ENCODE measurements around the gene SLAMF9.

SLAMF9 gene

GRCh38 chr1:159929155-159930051 is 24.6 kb downstream of the SLAMF9 start:
- Mint-ChIP-seq H3K27me3 (peaks cover 4% of the 10 kb centered on the region), H3K4me3 (no peak overlapping the region), H3K9me3 (no peaks in the 10 kb centered on the region), H3K36me3 (peaks cover 2% of the 10 kb centered on the region), H3K27ac (no peak overlapping the region), H3K4me1 (peaks cover 21% of the 10 kb centered on the region)
- no peak for ATAC-seq (ENCODE audit: low read depth)
- no peak for DNase-seq (ENCODE audit: low spot score in 2 of 2)

- Mint-ChIP-seq H3K36me3 (peaks cover 5% of the 10 kb centered on the region), H3K27me3 (peaks cover 4% of the 10 kb centered on the region), H3K4me1 (peaks cover 24% of the 10 kb centered on the region), H3K4me3 (no peak overlapping the region), H3K9me3 (no peaks in the 10 kb centered on the region), H3K27ac (no peak overlapping the region)
- ATAC-seq (ENCODE audit: low read depth) (no peak), DNase-seq (ENCODE audit: low spot score in 2 of 2) (no peak)
These were observed 25.5 kb downstream of the SLAMF9 start for GRCh38 chr1:159928491-159929050.

GRCh38 chr1:159927849-159928431 is 26.1 kb downstream of the SLAMF9 start:
- H3K4me3 Mint-ChIP-seq, result no peak overlapping the region
- H3K36me3 Mint-ChIP-seq, result peaks cover 5% of the 10 kb centered on the region
- H3K27ac Mint-ChIP-seq, result no peak overlapping the region
- H3K9me3 Mint-ChIP-seq, result no peaks in the 10 kb centered on the region
- H3K4me1 Mint-ChIP-seq, result peaks cover 28% of the 10 kb centered on the region
- no peak for DNase-seq (ENCODE audit: low spot score in 2 of 2)
- H3K27me3 Mint-ChIP-seq, result peaks cover 4% of the 10 kb centered on the region
- no peak for ATAC-seq (ENCODE audit: low read depth)

DNA sequence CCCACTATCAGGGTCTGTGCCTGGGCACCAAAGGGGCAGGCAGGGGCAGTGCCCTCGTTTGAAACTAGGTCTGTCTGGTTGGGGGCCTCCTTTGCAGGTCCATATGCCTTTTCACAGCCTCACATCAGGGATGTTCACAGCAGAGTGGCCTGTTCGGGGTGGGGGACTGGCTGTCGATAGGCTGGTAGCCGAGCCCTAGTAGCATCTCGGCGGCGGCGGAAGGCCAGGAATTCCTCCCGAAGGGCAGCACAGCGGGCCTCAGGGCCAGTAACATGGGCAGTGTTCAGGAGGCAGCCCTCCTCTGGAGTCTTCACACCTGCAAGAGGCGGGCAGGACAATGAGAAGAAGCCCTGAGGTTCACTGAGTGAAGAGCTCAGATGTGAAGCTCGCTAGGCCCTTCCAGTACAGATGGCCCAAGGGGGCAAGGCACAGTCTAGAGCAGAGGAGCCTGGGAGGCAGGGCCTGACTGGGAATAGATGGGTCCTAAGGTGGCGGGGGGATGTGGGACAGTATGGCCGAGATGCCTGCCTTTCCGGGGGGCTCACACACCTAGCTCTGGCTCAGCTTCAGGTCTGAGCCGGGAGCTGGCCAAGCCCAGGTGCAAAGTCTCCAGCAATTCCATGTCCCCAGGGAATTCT is 26.7 kb downstream of the SLAMF9 start:
- H3K27ac Mint-ChIP-seq, result peak overlapping the region; percentile 100
- peaks cover 4% of the 10 kb centered on the region for H3K27me3 Mint-ChIP-seq

GRCh38 chr1:159925719-159926078 is 28.3 kb downstream of the SLAMF9 start:
- H3K27ac Mint-ChIP-seq, result peak overlapping the region; percentile 100
- ATAC-seq (ENCODE audit: low read depth), result no peak
- no peaks in the 10 kb centered on the region for H3K9me3 Mint-ChIP-seq
- H3K4me1 Mint-ChIP-seq, result peaks cover 47% of the 10 kb centered on the region
- peak overlapping the region; percentile 89 for H3K4me3 Mint-ChIP-seq
- H3K36me3 Mint-ChIP-seq, result peaks cover 7% of the 10 kb centered on the region
- no peak for DNase-seq (ENCODE audit: low spot score in 2 of 2)
- H3K27me3 Mint-ChIP-seq, result no peaks in the 10 kb centered on the region

More for the DNA sequence above, 26.7 kb downstream of the SLAMF9 start:
- DNase-seq (ENCODE audit: low spot score in 2 of 2) (no peak), ATAC-seq (ENCODE audit: low read depth) (no peak)
- Mint-ChIP-seq H3K4me1 (peaks cover 32% of the 10 kb centered on the region), H3K4me3 (no peak overlapping the region), H3K36me3 (peaks cover 5% of the 10 kb centered on the region), H3K9me3 (no peaks in the 10 kb centered on the region)

GRCh38 chr1:159924791-159925718 is 29.0 kb downstream of the SLAMF9 start, which contains the start of gene TAGLN2:
TAGLN2 (minus strand) TSS chr1:159925507; CDS start chr1:159920509, 4,998 bp downstream.
- Mint-ChIP-seq H3K27me3 (no peaks in the 10 kb centered on the region), H3K4me1 (peaks cover 49% of the 10 kb centered on the region), H3K4me3 (peak within 1 kb of the TSS; percentile 89), H3K27ac (peak within 1 kb of the TSS; percentile 100), H3K9me3 (no peaks in the 10 kb centered on the region), H3K36me3 (peaks cover 12% of the 10 kb centered on the region)
- ATAC-seq (ENCODE audit: low read depth) (peak; percentile 46), DNase-seq (ENCODE audit: low spot score in 2 of 2) (peak; percentile 92 to 95)

DNA sequence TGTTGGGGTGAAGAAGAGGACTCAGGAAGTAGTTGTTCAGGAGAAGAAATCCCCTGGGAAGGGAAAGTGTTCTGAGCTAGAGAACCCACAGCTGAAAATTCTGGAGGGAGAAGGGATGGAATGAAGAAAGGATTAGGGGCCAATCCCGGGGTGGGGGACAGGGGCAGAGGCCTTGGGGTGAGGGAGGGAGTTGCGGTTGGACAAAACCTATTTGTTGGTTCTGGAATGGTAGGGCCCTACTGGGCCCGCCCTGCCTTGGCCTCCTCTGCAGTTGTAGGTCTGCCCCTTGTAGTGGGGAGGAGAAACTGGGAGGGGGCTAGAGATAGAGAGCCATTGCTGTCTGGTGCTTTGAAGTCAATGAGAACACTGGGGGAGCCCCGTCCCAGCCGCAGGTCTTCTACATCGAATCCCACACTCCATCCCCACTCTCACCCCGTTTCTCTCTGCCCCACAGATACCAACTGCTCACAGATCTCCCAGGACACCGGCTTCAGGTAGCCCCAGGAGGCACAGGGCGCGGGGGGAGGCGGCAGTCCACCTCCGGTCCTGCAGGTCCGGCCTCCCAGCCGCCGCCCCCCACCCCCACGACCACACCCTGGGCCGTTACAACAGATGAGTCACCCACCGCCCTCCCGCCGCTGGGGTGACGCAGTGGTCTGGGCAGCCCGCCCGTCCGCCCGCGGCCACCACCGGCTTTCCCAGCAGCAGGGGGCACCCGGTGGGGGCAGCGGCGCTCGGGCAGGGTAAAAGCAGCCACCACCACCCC is 29.8 kb downstream of the SLAMF9 start:
- ATAC-seq (ENCODE audit: low read depth), result peak; percentile 18
- peak overlapping the region; percentile 100 for H3K27ac Mint-ChIP-seq
- peak; percentile 70 to 73 for DNase-seq (ENCODE audit: low spot score in 2 of 2)
- H3K4me1 Mint-ChIP-seq, result peaks cover 54% of the 10 kb centered on the region
- peak overlapping the region; percentile 89 for H3K4me3 Mint-ChIP-seq
- no peaks in the 10 kb centered on the region for H3K9me3 Mint-ChIP-seq
- H3K27me3 Mint-ChIP-seq, result no peaks in the 10 kb centered on the region
- H3K36me3 Mint-ChIP-seq, result peaks cover 17% of the 10 kb centered on the region

- ATAC-seq (ENCODE audit: low read depth) (peak; percentile 53), DNase-seq (ENCODE audit: low spot score in 2 of 2) (peak; percentile 88 to 90)
- Mint-ChIP-seq H3K27ac (peak overlapping the region; percentile 100), H3K27me3 (no peaks in the 10 kb centered on the region), H3K9me3 (no peaks in the 10 kb centered on the region), H3K4me1 (peaks cover 55% of the 10 kb centered on the region), H3K36me3 (peaks cover 18% of the 10 kb centered on the region), H3K4me3 (peak overlapping the region; percentile 89)
These were observed 30.6 kb downstream of the SLAMF9 start for GRCh38 chr1:159923203-159924024.

DNA sequence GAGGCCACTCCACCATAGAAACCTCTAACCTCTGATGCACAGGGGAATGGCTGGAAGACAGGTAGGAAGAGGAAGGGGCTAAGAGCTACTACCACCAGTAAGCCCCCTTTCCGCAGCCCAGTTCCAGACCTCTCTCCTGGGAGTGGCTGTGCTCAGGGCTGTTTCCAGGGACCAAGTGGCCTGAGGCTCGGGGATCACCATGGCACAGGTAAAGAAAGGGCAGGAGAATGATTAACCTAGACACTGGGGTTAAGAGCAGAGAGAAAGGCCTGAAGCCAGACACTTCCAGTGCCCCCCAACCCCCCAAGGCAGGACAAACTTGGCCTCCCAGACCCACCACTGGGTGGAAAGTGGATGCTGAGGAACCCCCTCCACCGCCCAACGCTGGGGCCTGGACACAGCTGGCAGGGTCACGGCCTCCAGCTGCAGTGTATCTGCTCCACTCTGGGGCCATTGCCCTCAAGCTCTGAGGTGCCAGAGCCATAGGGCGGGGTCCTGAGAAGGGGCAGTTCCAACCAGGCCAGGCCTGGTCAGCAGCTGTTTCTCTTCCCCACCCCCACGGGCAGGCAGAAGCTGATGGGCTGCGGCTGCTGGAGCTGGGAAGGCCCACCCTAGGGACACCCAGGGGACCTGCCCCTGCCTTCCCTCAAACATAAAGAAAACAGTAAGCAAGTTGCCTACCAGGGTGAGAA is 31.4 kb downstream of the SLAMF9 start:
- ATAC-seq (ENCODE audit: low read depth) (no peak), DNase-seq (ENCODE audit: low spot score in 2 of 2) (peak in 1 of 2 donors; percentile 65)
- H3K4me3 Mint-ChIP-seq, result peak overlapping the region; percentile 89
- peak overlapping the region; percentile 100 for H3K27ac Mint-ChIP-seq
- peaks cover 61% of the 10 kb centered on the region for H3K4me1 Mint-ChIP-seq
- H3K27me3 Mint-ChIP-seq, result no peaks in the 10 kb centered on the region
- H3K9me3 Mint-ChIP-seq, result no peaks in the 10 kb centered on the region
- peaks cover 24% of the 10 kb centered on the region for H3K36me3 Mint-ChIP-seq

DNA sequence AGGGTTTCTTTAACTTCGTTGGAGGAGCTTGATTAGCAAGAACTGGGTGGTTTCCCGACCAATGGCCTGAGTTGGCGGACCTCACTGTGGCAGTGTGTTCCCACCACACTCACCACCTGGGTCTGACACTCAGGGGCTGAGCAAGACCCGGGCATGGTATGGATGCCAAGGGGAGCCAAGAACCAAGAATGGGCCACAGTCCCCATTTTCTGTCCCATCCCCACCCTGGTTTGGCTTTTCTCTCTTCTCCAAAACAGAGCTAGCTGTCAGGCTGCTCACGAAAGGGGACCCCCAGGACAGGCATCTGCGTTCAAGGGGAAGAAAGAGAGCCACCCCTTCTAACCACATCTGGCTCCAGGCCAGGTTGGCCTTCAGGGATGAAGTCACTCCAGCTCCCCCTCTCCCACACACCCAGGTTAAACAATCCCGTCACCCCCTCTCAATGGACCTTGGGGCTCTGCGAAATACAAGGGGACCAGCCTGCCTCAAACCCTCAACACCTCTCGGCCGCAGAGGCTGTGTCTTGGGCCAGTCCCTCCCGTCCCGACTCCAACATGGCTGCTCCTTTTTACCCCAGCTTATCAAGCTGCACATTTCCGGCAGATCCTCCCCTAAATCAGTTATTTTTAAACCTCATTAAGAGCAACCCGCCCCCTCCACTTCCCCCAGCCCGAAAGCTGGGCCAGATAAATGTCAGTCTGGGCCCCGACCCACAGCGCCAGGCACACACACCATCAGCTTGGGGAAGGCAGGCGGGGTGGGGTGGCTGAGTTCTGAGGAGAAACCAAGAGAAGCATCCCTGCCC is 32.1 kb downstream of the SLAMF9 start:
- Mint-ChIP-seq H3K4me1 (peaks cover 64% of the 10 kb centered on the region), H3K27ac (peak overlapping the region; percentile 100), H3K36me3 (peaks cover 28% of the 10 kb centered on the region), H3K9me3 (no peaks in the 10 kb centered on the region), H3K27me3 (no peaks in the 10 kb centered on the region), H3K4me3 (peak overlapping the region; percentile 89)
- DNase-seq (ENCODE audit: low spot score in 2 of 2) (peak; percentile 60 to 65), ATAC-seq (ENCODE audit: low read depth) (peak; percentile 4)

DNA sequence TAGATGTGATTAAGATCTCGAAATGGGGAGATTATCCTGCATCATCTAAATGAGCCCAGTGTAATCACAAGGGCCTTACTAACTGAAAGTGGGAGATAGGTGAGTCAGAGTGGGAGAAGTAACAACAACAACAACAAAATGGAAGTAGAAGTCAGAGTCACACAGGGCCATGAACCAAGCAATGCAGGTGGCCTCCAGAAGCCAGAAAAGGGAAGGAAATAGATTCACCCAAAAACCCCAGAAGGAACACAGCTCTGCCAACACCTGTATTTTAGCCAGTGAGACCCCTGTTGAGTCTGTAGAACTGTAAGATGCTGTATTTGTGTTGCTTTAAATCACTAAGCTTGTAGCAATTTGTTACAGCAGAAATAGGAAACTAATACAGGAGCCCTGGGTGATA is 32.8 kb downstream of the SLAMF9 start:
- Mint-ChIP-seq H3K27me3 (no peaks in the 10 kb centered on the region), H3K4me1 (peaks cover 57% of the 10 kb centered on the region), H3K4me3 (peak overlapping the region; percentile 89), H3K36me3 (peaks cover 32% of the 10 kb centered on the region), H3K9me3 (no peaks in the 10 kb centered on the region), H3K27ac (peak overlapping the region; percentile 100)
- ATAC-seq (ENCODE audit: low read depth) (peak; percentile 32), DNase-seq (ENCODE audit: low spot score in 2 of 2) (peak in 1 of 2 donors; percentile 65)

All from memory B cell (primary cell).